ENCODE data around the gene METAP1. TPM values are rescaled to one million over a fixed set of nuclear protein-coding genes. Genes with fewer than 3 reads are reported as not detected.

The METAP1 gene
- 51.1 to 53.5 TPM (median 51.6 TPM) in 3 replicates for total RNA-seq

DNA sequence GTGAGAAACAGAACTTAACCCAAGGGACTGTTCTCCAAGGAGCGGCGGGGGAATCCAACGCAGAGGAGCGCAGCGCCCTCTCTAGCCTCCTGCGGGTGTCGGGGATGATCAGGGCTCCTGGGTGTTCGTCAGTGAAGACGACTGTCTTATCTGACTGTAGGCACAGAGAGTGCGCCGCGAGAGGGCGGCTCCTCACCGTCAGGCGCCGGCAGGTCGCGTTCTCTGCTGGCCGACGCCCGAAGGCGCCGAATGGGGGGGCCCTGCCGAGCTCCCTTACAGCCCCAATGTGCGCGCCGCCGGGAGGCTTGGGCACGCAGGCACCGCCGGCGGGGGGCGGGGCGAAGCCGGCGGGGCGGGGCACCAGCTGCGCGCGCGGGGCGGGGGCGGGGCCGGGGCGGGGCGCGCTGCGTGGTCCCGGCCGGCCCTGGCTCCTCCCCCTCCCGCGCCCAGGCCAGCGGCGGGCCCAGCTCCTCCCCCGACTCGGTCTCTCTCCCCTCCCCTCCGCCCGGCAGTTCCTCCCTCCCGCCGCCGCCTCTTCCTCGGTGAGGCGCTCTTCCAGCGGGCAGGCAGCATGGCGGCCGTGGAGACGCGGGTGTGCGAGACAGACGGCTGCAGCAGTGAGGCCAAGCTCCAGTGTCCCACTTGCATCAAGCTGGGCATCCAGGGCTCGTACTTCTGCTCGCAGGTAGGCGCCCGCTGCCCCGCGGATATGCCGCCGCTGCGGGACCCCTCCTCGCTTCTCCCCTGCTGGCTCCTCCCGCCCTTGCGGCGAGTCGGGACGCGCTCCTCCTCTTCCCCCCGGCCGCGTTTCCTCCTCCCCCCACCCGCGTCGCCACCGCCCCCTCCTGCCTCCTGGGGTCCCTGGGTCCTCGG is at the start of gene METAP1:
Gene METAP1 (plus strand): TSS at position 539 of the 873 bp plus-strand sequence. CDS start 33 bp downstream, at position 572.
- H3K36me3 Mint-ChIP-seq, result no peaks in the 10 kb centered on the region
- H3K27me3 Mint-ChIP-seq (ENCODE audit: low read depth), result no peaks in the 10 kb centered on the region
- TF ChIP-seq, protein P1, sequence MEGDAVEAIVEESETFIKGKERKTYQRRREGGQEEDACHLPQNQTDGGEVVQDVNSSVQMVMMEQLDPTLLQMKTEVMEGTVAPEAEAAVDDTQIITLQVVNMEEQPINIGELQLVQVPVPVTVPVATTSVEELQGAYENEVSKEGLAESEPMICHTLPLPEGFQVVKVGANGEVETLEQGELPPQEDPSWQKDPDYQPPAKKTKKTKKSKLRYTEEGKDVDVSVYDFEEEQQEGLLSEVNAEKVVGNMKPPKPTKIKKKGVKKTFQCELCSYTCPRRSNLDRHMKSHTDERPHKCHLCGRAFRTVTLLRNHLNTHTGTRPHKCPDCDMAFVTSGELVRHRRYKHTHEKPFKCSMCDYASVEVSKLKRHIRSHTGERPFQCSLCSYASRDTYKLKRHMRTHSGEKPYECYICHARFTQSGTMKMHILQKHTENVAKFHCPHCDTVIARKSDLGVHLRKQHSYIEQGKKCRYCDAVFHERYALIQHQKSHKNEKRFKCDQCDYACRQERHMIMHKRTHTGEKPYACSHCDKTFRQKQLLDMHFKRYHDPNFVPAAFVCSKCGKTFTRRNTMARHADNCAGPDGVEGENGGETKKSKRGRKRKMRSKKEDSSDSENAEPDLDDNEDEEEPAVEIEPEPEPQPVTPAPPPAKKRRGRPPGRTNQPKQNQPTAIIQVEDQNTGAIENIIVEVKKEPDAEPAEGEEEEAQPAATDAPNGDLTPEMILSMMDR (IDR thresholded peaks at IDR 0.05; ENCODE audit: unreplicated experiment), result peak; percentile 6
- peaks cover 37% of the 10 kb centered on the region for H3K4me1 Mint-ChIP-seq
- peak within 1 kb of the TSS; percentile 99 for H3K27ac Mint-ChIP-seq
- DNase-seq (ENCODE audit: low spot score in 2 of 2, unreplicated experiment in 2 of 2), result peak; percentile 91
- H3K4me3 Mint-ChIP-seq, result peak within 1 kb of the TSS; percentile 85
- no peaks in the 10 kb centered on the region for H3K9me3 Mint-ChIP-seq

DNA sequence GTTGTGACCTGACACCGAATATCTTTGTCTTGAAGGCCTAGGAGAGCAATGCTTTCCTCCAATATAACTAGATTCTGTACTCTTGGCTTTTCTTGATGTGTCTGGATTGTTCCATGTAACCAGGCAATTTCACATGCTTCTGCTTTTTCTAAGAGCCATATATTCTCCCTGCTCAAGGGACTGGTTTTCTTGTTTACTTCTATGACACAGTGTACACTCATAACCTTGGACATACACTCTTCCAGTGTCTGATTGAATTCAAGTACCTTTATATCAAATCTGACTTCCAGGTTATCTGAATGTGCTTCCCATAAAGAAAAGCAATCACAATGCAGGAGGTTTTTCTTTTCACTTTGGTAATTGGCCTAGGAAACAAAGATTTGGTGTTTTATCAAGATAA is 49.2 kb upstream of the METAP1 start:
- Mint-ChIP-seq H3K9me3 (no peaks in the 10 kb centered on the region), H3K27ac (no peak overlapping the region), H3K4me3 (no peak overlapping the region), H3K4me1 (no peaks in the 10 kb centered on the region), H3K36me3 (no peaks in the 10 kb centered on the region), H3K27me3 (ENCODE audit: low read depth) (no peaks in the 10 kb centered on the region)
- TF ChIP-seq, protein P1 (IDR thresholded peaks at IDR 0.05; ENCODE audit: unreplicated experiment), result no peak
- no peak for DNase-seq (ENCODE audit: low spot score in 2 of 2, unreplicated experiment in 2 of 2)

DNA sequence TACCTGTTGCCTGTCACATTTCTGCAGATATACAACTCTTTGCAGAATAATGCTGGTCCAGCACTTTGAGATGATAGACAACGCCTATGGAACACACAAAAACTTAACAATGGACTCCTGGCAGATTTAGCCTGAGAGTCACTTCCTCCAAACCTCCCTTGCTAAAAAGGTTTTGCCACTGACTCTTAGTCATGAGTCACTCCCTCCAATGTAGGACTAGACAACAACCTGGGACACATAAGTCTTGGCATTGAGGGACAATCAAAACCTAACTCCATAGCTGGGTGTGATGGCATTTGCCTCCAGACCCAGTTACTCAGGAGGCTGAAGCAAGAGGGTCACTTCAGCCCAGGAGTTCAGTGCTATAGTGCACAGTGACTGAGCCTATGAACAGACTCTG is 44.6 kb upstream of the METAP1 start:
- H3K4me1 Mint-ChIP-seq, result no peaks in the 10 kb centered on the region
- DNase-seq (ENCODE audit: low spot score in 2 of 2, unreplicated experiment in 2 of 2), result no peak
- no peak overlapping the region for H3K27ac Mint-ChIP-seq
- H3K9me3 Mint-ChIP-seq, result peaks cover 3% of the 10 kb centered on the region
- H3K36me3 Mint-ChIP-seq, result no peaks in the 10 kb centered on the region
- TF ChIP-seq, protein P1 (IDR thresholded peaks at IDR 0.05; ENCODE audit: unreplicated experiment), result no peak
- no peak overlapping the region for H3K4me3 Mint-ChIP-seq
- H3K27me3 Mint-ChIP-seq (ENCODE audit: low read depth), result no peaks in the 10 kb centered on the region

DNA sequence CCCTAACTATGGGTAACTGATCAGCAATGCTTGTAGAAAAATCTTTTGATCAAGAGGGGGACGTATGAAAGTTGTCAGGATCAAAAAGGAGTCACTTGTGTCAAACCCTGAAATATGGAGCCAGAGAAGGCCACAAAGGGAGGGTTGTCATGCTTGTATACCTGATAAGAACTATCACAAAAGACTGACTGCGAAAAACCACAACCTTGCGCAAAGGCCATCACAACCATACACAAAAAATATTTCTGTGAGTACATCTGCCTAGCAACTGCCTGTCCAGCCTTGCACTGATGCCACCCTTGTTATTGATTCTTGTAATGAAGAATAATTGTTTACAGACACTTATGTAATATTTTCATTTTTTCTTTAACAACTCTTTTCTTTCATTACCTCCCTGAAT is 43.8 kb upstream of the METAP1 start:
- Mint-ChIP-seq H3K27me3 (ENCODE audit: low read depth) (no peaks in the 10 kb centered on the region), H3K4me3 (no peak overlapping the region), H3K4me1 (no peaks in the 10 kb centered on the region), H3K9me3 (peaks cover 5% of the 10 kb centered on the region), H3K36me3 (no peaks in the 10 kb centered on the region), H3K27ac (no peak overlapping the region)
- DNase-seq (ENCODE audit: low spot score in 2 of 2, unreplicated experiment in 2 of 2), result no peak
- TF ChIP-seq, protein P1 (IDR thresholded peaks at IDR 0.05; ENCODE audit: unreplicated experiment), result no peak

DNA sequence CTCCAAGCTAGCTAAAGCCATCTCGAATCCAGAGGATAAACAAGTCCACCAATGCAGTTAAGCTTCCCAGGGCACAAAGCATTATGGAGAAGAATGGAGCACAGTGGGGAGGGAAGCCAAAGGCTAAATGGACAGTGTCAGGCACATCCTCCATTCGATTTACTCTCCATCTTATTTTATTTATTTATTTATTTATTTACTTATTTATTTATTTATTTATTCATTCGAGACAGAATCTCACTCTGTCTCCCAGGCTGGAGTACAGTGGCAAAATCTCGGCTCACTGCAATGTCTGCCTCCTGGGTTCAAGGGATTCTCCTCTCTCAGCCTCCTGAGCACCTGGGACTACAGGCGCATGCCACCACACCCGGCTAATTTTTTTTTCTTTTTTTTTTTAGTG is 40.3 kb upstream of the METAP1 start:
- H3K9me3 Mint-ChIP-seq, result peaks cover 5% of the 10 kb centered on the region
- H3K36me3 Mint-ChIP-seq, result no peaks in the 10 kb centered on the region
- H3K27me3 Mint-ChIP-seq (ENCODE audit: low read depth), result no peaks in the 10 kb centered on the region
- H3K4me1 Mint-ChIP-seq, result no peaks in the 10 kb centered on the region
- no peak for DNase-seq (ENCODE audit: low spot score in 2 of 2, unreplicated experiment in 2 of 2)
- TF ChIP-seq, protein P1 (IDR thresholded peaks at IDR 0.05; ENCODE audit: unreplicated experiment), result no peak
- H3K4me3 Mint-ChIP-seq, result no peak overlapping the region
- H3K27ac Mint-ChIP-seq, result no peak overlapping the region
